HepG2 (cell line): ENCODE data around the gene GABARAPL2. TPM values are rescaled to one million over a fixed set of nuclear protein-coding genes. Genes with fewer than 3 reads are reported as not detected.

ENCODE experiments used
- ARNT2 ChIP-seq: sonication (generic); formaldehyde crosslinking; IDR thresholded peaks from 2 replicates; pipeline ENCODE4 v1.8.0; 2022; ENCODE audit warnings: mild to moderate bottlenecking, low read depth, missing genetic modification reagents, moderate library complexity
- HMG20B ChIP-seq: conservative IDR thresholded peaks from 2 replicates; pipeline ENCODE4 v1.6.1; 2016; ENCODE audit warnings: missing genetic modification reagents, missing compliant biosample characterization
- ISL2 ChIP-seq: sonication (generic); formaldehyde crosslinking; IDR thresholded peaks from 2 replicates; pipeline ENCODE4 v1.5.0; 2020; ENCODE audit warnings: missing genetic modification reagents
- PCBP2 ChIP-seq: fragments of 200-400 bp; formaldehyde crosslinking; optimal IDR thresholded peaks from 2 replicates; pipeline ENCODE3; 2018; ENCODE audit warnings: low read length, low read depth; ENCODE audit not compliant: poor library complexity, severe bottlenecking
- ZNF431 ChIP-seq: sonication (generic); formaldehyde crosslinking; IDR thresholded peaks from 2 replicates; pipeline ENCODE4 v1.9.0; 2022; ENCODE audit warnings: missing genetic modification reagents, low read depth, mild to moderate bottlenecking, borderline replicate concordance
- ZNF543 ChIP-seq: sonication (generic); formaldehyde crosslinking; IDR thresholded peaks from 2 replicates; pipeline ENCODE4 v1.4.0; 2020; ENCODE audit warnings: mild to moderate bottlenecking, missing genetic modification reagents
- ZNF703 ChIP-seq: sonication (generic); formaldehyde crosslinking; IDR thresholded peaks from 2 replicates; pipeline ENCODE4 v1.5.1; 2020; ENCODE audit warnings: missing genetic modification reagents, mild to moderate bottlenecking, moderate library complexity, borderline replicate concordance
- ZNF709 ChIP-seq: sonication (generic); formaldehyde crosslinking; IDR thresholded peaks from 2 replicates; pipeline ENCODE4 v1.5.0; 2020; ENCODE audit warnings: mild to moderate bottlenecking, missing genetic modification reagents
- polyA plus RNA-seq, 8 experiments: library from polyadenylated mRNA; depleted of rRNA in 3 of 8; stranded (reverse) in 7 of 8; unstranded in 1 of 8; fragments of >200 nt; fragmentation: Illumina TruSeq in 4 of 8; extraction: Trizol in 4 of 8; gene quantifications; 2 replicates each; pipeline versions ENCODE4 v1.2.1 to v1.2.3, GENCODE V29; 2011 to 2016; ENCODE audit warnings: low read depth in 4 of 8, missing spikeins in 1 of 8, mixed read lengths in 1 of 8; ENCODE audit not compliant: insufficient read depth in 1 of 8
- total RNA-seq, 5 experiments: library from RNA; depleted of rRNA; stranded (reverse); fragments of >200 nt; fragmentation: Illumina TruSeq; extraction: Trizol; gene quantifications; 2 replicates each; pipeline ENCODE4 v1.2.3, GENCODE V29; 2016; ENCODE audit warnings: low read depth in 1 of 5
- TF ChIP-seq, protein P1 (sequence below): sonication (generic); formaldehyde crosslinking; IDR thresholded peaks from 2 replicates; pipeline ENCODE4 v1.5.0; 2020; ENCODE audit warnings: mild to moderate bottlenecking, low read depth, missing genetic modification reagents, borderline replicate concordance
- TF ChIP-seq, protein P2 (sequence below): sonication (generic); formaldehyde crosslinking; IDR thresholded peaks from 2 replicates; pipeline ENCODE4 v1.5.1; 2020; ENCODE audit warnings: missing genetic modification reagents, mild to moderate bottlenecking, borderline replicate concordance
- TF ChIP-seq, protein P3 (sequence below): sonication (generic); formaldehyde crosslinking; IDR thresholded peaks from 2 replicates; pipeline ENCODE4 v1.4.0; 2020; ENCODE audit warnings: mild to moderate bottlenecking, missing genetic modification reagents
- TF ChIP-seq, protein P4 (sequence below): sonication (generic); formaldehyde crosslinking; conservative IDR thresholded peaks from 2 replicates; pipeline ENCODE4 v1.5.0; 2020; ENCODE audit warnings: missing genetic modification reagents
- TF ChIP-seq, protein P5 (sequence below): sonication (generic); formaldehyde crosslinking; IDR thresholded peaks from 2 replicates; pipeline ENCODE4 v1.5.0; 2020; ENCODE audit warnings: mild to moderate bottlenecking, missing genetic modification reagents, borderline replicate concordance

GABARAPL2 gene
- total and polyA plus RNA-seq, 2 of the 13 experiments (the other 11 are each of a cell fraction or from before 2014, with no cell fraction given): 76.4 to 83.0 TPM

DNA sequence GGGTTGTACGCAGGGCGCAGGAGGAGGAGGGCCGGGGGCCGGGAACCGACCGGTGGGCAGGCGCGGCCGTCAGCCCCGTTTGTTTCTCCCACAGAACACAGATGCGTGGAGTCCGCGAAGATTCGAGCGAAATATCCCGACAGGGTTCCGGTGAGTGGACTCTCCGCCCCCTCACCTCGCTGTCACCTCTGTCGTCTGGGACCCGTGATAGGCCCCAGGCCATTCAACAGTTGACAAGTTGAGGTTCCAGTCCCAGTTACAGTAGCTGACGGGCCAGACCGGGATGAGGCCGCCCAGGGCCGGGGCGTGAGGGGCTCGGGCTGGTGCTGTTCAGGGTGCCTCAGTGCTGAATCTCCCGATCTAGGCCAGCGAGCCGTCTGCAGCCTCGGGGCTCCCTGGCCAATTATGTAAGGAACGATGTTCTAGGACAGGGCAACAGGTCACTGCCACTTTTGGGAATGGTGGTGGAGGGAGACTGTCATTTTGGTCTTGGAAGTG is 628 bp downstream of the GABARAPL2 start (continued):
- TF ChIP-seq, protein P1, sequence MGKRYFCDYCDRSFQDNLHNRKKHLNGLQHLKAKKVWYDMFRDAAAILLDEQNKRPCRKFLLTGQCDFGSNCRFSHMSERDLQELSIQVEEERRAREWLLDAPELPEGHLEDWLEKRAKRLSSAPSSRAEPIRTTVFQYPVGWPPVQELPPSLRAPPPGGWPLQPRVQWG (CRISPR knock-in tag): no peak
- TF ChIP-seq, protein P2, sequence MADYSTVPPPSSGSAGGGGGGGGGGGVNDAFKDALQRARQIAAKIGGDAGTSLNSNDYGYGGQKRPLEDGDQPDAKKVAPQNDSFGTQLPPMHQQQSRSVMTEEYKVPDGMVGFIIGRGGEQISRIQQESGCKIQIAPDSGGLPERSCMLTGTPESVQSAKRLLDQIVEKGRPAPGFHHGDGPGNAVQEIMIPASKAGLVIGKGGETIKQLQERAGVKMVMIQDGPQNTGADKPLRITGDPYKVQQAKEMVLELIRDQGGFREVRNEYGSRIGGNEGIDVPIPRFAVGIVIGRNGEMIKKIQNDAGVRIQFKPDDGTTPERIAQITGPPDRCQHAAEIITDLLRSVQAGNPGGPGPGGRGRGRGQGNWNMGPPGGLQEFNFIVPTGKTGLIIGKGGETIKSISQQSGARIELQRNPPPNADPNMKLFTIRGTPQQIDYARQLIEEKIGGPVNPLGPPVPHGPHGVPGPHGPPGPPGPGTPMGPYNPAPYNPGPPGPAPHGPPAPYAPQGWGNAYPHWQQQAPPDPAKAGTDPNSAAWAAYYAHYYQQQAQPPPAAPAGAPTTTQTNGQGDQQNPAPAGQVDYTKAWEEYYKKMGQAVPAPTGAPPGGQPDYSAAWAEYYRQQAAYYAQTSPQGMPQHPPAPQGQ (CRISPR knock-in tag): no peak
- TF ChIP-seq, protein P3, sequence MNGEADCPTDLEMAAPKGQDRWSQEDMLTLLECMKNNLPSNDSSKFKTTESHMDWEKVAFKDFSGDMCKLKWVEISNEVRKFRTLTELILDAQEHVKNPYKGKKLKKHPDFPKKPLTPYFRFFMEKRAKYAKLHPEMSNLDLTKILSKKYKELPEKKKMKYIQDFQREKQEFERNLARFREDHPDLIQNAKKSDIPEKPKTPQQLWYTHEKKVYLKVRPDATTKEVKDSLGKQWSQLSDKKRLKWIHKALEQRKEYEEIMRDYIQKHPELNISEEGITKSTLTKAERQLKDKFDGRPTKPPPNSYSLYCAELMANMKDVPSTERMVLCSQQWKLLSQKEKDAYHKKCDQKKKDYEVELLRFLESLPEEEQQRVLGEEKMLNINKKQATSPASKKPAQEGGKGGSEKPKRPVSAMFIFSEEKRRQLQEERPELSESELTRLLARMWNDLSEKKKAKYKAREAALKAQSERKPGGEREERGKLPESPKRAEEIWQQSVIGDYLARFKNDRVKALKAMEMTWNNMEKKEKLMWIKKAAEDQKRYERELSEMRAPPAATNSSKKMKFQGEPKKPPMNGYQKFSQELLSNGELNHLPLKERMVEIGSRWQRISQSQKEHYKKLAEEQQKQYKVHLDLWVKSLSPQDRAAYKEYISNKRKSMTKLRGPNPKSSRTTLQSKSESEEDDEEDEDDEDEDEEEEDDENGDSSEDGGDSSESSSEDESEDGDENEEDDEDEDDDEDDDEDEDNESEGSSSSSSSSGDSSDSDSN (CRISPR knock-in tag): peak; percentile 58; the same call in 1 of the 2 replicates
- TF ChIP-seq, protein P4, sequence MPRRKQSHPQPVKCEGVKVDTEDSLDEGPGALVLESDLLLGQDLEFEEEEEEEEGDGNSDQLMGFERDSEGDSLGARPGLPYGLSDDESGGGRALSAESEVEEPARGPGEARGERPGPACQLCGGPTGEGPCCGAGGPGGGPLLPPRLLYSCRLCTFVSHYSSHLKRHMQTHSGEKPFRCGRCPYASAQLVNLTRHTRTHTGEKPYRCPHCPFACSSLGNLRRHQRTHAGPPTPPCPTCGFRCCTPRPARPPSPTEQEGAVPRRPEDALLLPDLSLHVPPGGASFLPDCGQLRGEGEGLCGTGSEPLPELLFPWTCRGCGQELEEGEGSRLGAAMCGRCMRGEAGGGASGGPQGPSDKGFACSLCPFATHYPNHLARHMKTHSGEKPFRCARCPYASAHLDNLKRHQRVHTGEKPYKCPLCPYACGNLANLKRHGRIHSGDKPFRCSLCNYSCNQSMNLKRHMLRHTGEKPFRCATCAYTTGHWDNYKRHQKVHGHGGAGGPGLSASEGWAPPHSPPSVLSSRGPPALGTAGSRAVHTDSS (CRISPR knock-in tag): no peak
- no peak for TF ChIP-seq ISL2
- TF ChIP-seq, protein P5, sequence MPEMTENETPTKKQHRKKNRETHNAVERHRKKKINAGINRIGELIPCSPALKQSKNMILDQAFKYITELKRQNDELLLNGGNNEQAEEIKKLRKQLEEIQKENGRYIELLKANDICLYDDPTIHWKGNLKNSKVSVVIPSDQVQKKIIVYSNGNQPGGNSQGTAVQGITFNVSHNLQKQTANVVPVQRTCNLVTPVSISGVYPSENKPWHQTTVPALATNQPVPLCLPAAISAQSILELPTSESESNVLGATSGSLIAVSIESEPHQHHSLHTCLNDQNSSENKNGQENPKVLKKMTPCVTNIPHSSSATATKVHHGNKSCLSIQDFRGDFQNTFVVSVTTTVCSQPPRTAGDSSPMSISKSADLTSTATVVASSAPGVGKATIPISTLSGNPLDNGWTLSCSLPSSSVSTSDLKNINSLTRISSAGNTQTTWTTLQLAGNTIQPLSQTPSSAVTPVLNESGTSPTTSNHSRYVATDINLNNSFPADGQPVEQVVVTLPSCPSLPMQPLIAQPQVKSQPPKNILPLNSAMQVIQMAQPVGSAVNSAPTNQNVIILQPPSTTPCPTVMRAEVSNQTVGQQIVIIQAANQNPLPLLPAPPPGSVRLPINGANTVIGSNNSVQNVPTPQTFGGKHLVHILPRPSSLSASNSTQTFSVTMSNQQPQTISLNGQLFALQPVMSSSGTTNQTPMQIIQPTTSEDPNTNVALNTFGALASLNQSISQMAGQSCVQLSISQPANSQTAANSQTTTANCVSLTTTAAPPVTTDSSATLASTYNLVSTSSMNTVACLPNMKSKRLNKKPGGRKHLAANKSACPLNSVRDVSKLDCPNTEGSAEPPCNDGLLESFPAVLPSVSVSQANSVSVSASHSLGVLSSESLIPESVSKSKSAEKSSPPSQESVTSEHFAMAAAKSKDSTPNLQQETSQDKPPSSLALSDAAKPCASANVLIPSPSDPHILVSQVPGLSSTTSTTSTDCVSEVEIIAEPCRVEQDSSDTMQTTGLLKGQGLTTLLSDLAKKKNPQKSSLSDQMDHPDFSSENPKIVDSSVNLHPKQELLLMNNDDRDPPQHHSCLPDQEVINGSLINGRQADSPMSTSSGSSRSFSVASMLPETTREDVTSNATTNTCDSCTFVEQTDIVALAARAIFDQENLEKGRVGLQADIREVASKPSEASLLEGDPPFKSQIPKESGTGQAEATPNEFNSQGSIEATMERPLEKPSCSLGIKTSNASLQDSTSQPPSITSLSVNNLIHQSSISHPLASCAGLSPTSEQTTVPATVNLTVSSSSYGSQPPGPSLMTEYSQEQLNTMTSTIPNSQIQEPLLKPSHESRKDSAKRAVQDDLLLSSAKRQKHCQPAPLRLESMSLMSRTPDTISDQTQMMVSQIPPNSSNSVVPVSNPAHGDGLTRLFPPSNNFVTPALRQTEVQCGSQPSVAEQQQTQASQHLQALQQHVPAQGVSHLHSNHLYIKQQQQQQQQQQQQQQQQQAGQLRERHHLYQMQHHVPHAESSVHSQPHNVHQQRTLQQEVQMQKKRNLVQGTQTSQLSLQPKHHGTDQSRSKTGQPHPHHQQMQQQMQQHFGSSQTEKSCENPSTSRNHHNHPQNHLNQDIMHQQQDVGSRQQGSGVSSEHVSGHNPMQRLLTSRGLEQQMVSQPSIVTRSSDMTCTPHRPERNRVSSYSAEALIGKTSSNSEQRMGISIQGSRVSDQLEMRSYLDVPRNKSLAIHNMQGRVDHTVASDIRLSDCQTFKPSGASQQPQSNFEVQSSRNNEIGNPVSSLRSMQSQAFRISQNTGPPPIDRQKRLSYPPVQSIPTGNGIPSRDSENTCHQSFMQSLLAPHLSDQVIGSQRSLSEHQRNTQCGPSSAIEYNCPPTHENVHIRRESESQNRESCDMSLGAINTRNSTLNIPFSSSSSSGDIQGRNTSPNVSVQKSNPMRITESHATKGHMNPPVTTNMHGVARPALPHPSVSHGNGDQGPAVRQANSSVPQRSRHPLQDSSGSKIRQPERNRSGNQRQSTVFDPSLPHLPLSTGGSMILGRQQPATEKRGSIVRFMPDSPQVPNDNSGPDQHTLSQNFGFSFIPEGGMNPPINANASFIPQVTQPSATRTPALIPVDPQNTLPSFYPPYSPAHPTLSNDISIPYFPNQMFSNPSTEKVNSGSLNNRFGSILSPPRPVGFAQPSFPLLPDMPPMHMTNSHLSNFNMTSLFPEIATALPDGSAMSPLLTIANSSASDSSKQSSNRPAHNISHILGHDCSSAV (CRISPR knock-in tag): no peak; the same call in 1 of the 2 replicates
- TF ChIP-seq PCBP2: no peak
- no peak for TF ChIP-seq HMG20B (CRISPR knock-in tag)
- TF ChIP-seq ZNF709 (CRISPR knock-in tag): no peak
- TF ChIP-seq ZNF431 (CRISPR knock-in tag): no peak
- TF ChIP-seq ZNF703 (CRISPR knock-in tag): no peak
- peak; percentile 60; the same call in 1 of the 2 replicates for TF ChIP-seq ZNF543 (CRISPR knock-in tag)
- TF ChIP-seq ARNT2: no peak
